K562 (cell line): ENCODE results near the gene OR13C4. TPM values are rescaled to one million over a fixed set of nuclear protein-coding genes. Genes with fewer than 3 reads are reported as not detected.

ENCODE experiments used
- ATAC-seq: fragments of 200-7000 bp; cut with Tn5 transposase; 3 replicates; pipeline ENCODE4 v1.9.1; 2020; ENCODE audit warnings: moderate library complexity
- BruUV-seq: library from RNA; stranded (reverse); fragments of 400-500 nt; replicated peaks from 2 replicates; lab custom pipeline; 2021; lab: Mats Ljungman, UMichigan
- CTCF ChIA-PET: fragments of 300-600 bp; formaldehyde crosslinking; extraction: SDS; loops from one replicate; lab custom pipeline; 2021; ENCODE audit warnings: low intra/inter-chr PET ratio; lab: Yijun Ruan, JAX
- POLR2A ChIA-PET: fragments of 300-600, 350-650 bp; sonication (Branson Sonifier 250); formaldehyde crosslinking; extraction: SDS; loops from one replicate; lab custom pipeline; 2021; ENCODE audit warnings: antibody characterized with exemption, inconsistent platforms; lab: Yijun Ruan, JAX
- DNase-seq, 4 experiments: peaks; one replicate each; pipeline versions ENCODE4 v3.0.0 to v3.0.0-alpha.2; 2011 to 2018; ENCODE audit warnings: low spot score in 3 of 4, mixed read lengths in 3 of 4; ENCODE audit errors: extremely low read depth in 1 of 4
- FAIRE-seq: peaks from 2 replicates; lab custom pipeline; 2011; peaks lifted over from hg19 to GRCh38; lab: Jason Lieb, UNC
- H2AFZ ChIP-seq: 2 replicates; pipeline ENCODE4 v1.6.0; 2011; ENCODE audit warnings: low read depth, low read length, control low read depth, inconsistent platforms
- H3K27ac ChIP-seq: fragments of 200-600 bp; 3 replicates; pipeline ENCODE4 v1.8.0; 2011; ENCODE audit warnings: low read depth, mild to moderate bottlenecking, control low read depth, inconsistent platforms, low read length, moderate library complexity, mixed read lengths; ENCODE audit errors: extremely low read depth
- H3K27me3 ChIP-seq, 2 experiments: fragments of 300-600 bp in 1 of 2; 2 replicates in 1 of 2; 3 replicates in 1 of 2; pipeline versions ENCODE4 v1.6.0 to v1.8.0; 2011; ENCODE audit warnings: inconsistent platforms in 2 of 2, low read length in 2 of 2, mild to moderate bottlenecking in 1 of 2, mixed read lengths in 1 of 2, moderate library complexity in 1 of 2; ENCODE audit not compliant: control insufficient read depth in 2 of 2, insufficient read depth in 2 of 2
- H3K36me3 ChIP-seq: fragments of 300-600 bp; 3 replicates; pipeline ENCODE4 v1.8.0; 2011; ENCODE audit warnings: mild to moderate bottlenecking, low read length, inconsistent platforms; ENCODE audit not compliant: control insufficient read depth, insufficient read depth
- H3K4me1 ChIP-seq, 2 experiments: fragments of 200-600 bp in 1 of 2; replicated peaks in 1 of 2; 2 replicates in 1 of 2; 3 replicates in 1 of 2; pipeline versions ENCODE4 v1.5.1 to v1.8.0; 2011; ENCODE audit warnings: inconsistent platforms in 2 of 2, low read length in 2 of 2, mild to moderate bottlenecking in 1 of 2, mixed read lengths in 1 of 2, moderate library complexity in 1 of 2; ENCODE audit not compliant: control insufficient read depth in 2 of 2, insufficient read depth in 2 of 2
- H3K4me2 ChIP-seq: 2 replicates; pipeline ENCODE4 v1.6.1; 2011; ENCODE audit warnings: low read length, control low read depth, inconsistent platforms, mixed read lengths; ENCODE audit not compliant: insufficient read depth
- H3K4me3 ChIP-seq: fragments of 200-600 bp; sonication (generic), shearing (Covaris generic); 2 replicates; pipeline ENCODE4 v1.5.1; 2016; ENCODE audit warnings: control low read depth, inconsistent platforms
- H3K79me2 ChIP-seq: fragments of 200-600 bp; 3 replicates; pipeline ENCODE4 v1.8.0; 2011; ENCODE audit warnings: low read length, inconsistent platforms; ENCODE audit not compliant: control insufficient read depth, insufficient read depth
- H3K9ac ChIP-seq, 2 experiments: 2 replicates each; pipeline versions ENCODE4 v1.6.0 to v1.6.1; 2011; ENCODE audit warnings: low read depth in 2 of 2, low read length in 2 of 2, control low read depth in 1 of 2, inconsistent platforms in 1 of 2, mild to moderate bottlenecking in 1 of 2, mixed read lengths in 1 of 2; ENCODE audit not compliant: insufficient read depth in 1 of 2
- H3K9me1 ChIP-seq: one replicate; pipeline ENCODE4 v1.6.0; 2011; ENCODE audit warnings: inconsistent platforms, mild to moderate bottlenecking, low read length, moderate library complexity; ENCODE audit not compliant: control insufficient read depth, insufficient read depth
- H3K9me3 ChIP-seq: replicated peaks from 2 replicates; pipeline ENCODE4 v1.5.1; 2011; ENCODE audit warnings: low read depth, low read length, inconsistent platforms; ENCODE audit not compliant: control insufficient read depth, insufficient read depth
- H4K20me1 ChIP-seq: replicated peaks from 2 replicates; pipeline ENCODE4 v1.6.1; 2011; ENCODE audit warnings: low read length, inconsistent platforms, mixed read lengths; ENCODE audit not compliant: control insufficient read depth, insufficient read depth
- AFF4 ChIP-seq: sonication (generic); formaldehyde crosslinking; IDR thresholded peaks from 2 replicates; pipeline ENCODE4 v1.8.0; 2023; ENCODE audit warnings: mild to moderate bottlenecking, missing genetic modification reagents
- BRF1 ChIP-seq: IDR thresholded peaks from 3 replicates; pipeline ENCODE4 v1.6.1; 2011; ENCODE audit warnings: borderline replicate concordance, mild to moderate bottlenecking; ENCODE audit not compliant: insufficient read length; ENCODE audit errors: extremely low read depth
- SMAD2 ChIP-seq: fragments of 150-350 bp; IDR thresholded peaks from 2 replicates; pipeline ENCODE4 v1.6.1; 2014; ENCODE audit warnings: low read depth, mild to moderate bottlenecking, low read length
- SP1 ChIP-seq: sonication (generic); formaldehyde crosslinking; IDR thresholded peaks from 2 replicates; pipeline ENCODE4 v1.8.1; 2022; ENCODE audit warnings: mild to moderate bottlenecking, missing genetic modification reagents
- SRSF7 ChIP-seq: fragments of 200-400 bp; formaldehyde crosslinking; optimal IDR thresholded peaks from 2 replicates; pipeline ENCODE3; 2017; ENCODE audit warnings: mild to moderate bottlenecking, low read depth, low read length
- STAT5A ChIP-seq: IDR thresholded peaks from 2 replicates; pipeline ENCODE4 v1.6.1; 2012; ENCODE audit warnings: low read length, inconsistent platforms, borderline replicate concordance
- ZNF507 ChIP-seq: conservative IDR thresholded peaks from 2 replicates; pipeline ENCODE4 v1.6.1; 2017; ENCODE audit warnings: missing genetic modification characterization, missing compliant biosample characterization
- ZNF511 ChIP-seq: sonication (generic); formaldehyde crosslinking; IDR thresholded peaks from 2 replicates; pipeline ENCODE4 v1.8.0; 2022; ENCODE audit warnings: mild to moderate bottlenecking, missing genetic modification reagents
- WGBS: fragments of 100-300 bp; shearing (Covaris generic); methylation state at CpG from one replicate; pipeline ENCODE4 v1.1.6; 2016; ENCODE audit warnings: low coverage, mixed read lengths; ENCODE audit not compliant: insufficient coverage; ENCODE audit errors: missing lambda C conversion rate; 5-methylcytosine and 5-hydroxymethylcytosine counted together
- in situ Hi-C: fragments of 300-500 bp; cut with MboI; formaldehyde crosslinking; loops from 4 replicates; pipeline ENCODE4 v1.15.0; 2018; ENCODE audit warnings: inconsistent platforms, mixed read lengths
- intact Hi-C: fragments of 100-400 bp; cut with micrococcal nuclease; formaldehyde crosslinking; loops from 2 replicates; pipeline ENCODE4 v1.14.2; 2022
- polyA plus RNA-seq, 8 experiments: library from polyadenylated mRNA; depleted of rRNA in 4 of 8; stranded (reverse) in 5 of 8; unstranded in 3 of 8; fragments of >200 nt; fragmentation: Nextera tagmentation in 2 of 8; fragmentation: Illumina TruSeq in 1 of 8; extraction: Ambion mirVana in 2 of 8; extraction: Trizol in 1 of 8; gene quantifications; 2 replicates each; pipeline versions ENCODE4 v1.2.1 to v1.2.3, GENCODE V29; 2011 to 2014; ENCODE audit warnings: inconsistent platforms in 1 of 8, missing spikeins in 1 of 8
- total RNA-seq, 7 experiments: library from RNA; depleted of rRNA in 6 of 7; stranded (reverse); fragments of >200 nt in 6 of 7; fragmentation: Illumina TruSeq in 2 of 7; extraction: Trizol in 2 of 7; gene quantifications; 2 replicates each; pipeline versions ENCODE4 v1.2.1 to v1.2.3, GENCODE V29; 2011 to 2021; ENCODE audit warnings: low replicate concordance in 1 of 7
- TF ChIP-seq, protein P1 (sequence below), 2 experiments: fragments of 250-450 bp in 1 of 2; fragments of 450-650 bp in 1 of 2; sonication (Bioruptor Pico) in 1 of 2; IDR thresholded peaks; 2 replicates each; pipeline versions ENCODE4 v1.6.1 to v1.8.0; 2016 to 2021; ENCODE audit warnings: mild to moderate bottlenecking in 2 of 2, moderate library complexity in 2 of 2, missing compliant biosample characterization in 1 of 2, missing genetic modification characterization in 1 of 2

OR13C4 gene
- total and polyA plus RNA-seq, 9 of the 15 experiments (the other 6 are each of a cell fraction or from before 2014, with no cell fraction given), result not detected

- CTCF ChIA-PET, result no interaction called here
- no peaks in the 10 kb centered on the region for H3K9me1 ChIP-seq
- no peak for TF ChIP-seq AFF4 (CRISPR knock-in tag)
- TF ChIP-seq STAT5A, result no peak
- TF ChIP-seq SMAD2, result no peak
- no peak for TF ChIP-seq BRF1
- TF ChIP-seq ZNF507, result no peak
- TF ChIP-seq ZNF511 (CRISPR knock-in tag), result no peak
- TF ChIP-seq, protein P1, sequence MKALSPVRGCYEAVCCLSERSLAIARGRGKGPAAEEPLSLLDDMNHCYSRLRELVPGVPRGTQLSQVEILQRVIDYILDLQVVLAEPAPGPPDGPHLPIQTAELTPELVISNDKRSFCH (CRISPR knock-in tag; IDR thresholded peaks at IDR 0.05), result no peak
- TF ChIP-seq, protein P1 (tag; IDR thresholded peaks at IDR 0.05), result no peak
- no peak for TF ChIP-seq SRSF7
- TF ChIP-seq SP1 (CRISPR knock-in tag), result no peak
- TF ChIP-seq, all 486 proteins: peak for 0
- Histone ChIP-seq H3K4me1 (no peaks in the 10 kb centered on the region), H3K27ac (no peak overlapping the region), H3K4me2 (no peak overlapping the region), H3K27me3 (no peaks in the 10 kb centered on the region), H3K9me3 (no peaks in the 10 kb centered on the region), H3K36me3 (no peaks in the 10 kb centered on the region), H2AFZ (no peak overlapping the region), H3K4me3 (no peak overlapping the region), H4K20me1 (no peaks in the 10 kb centered on the region), H3K79me2 (no peaks in the 10 kb centered on the region), H3K9ac (no peak overlapping the region)
- ATAC-seq, result no peak
- 0% methylated on average over 4 of the region's 4 CpGs for WGBS
- intact Hi-C loops (loop anchor here (10.0 kb wide), 2 partner anchors 60 kb away; partner anchors contain the start of gene OR13C2), in situ Hi-C loops (no loop called here)
- FAIRE-seq, result no peak
- POLR2A ChIA-PET, result no interaction called here
- no peak for DNase-seq
- no TSS peak for BruUV-seq
These were observed 17.6 kb upstream of the OR13C4 start for GRCh38 chr9:104544644-104545043.
